Activated CD4-positive, alpha-beta T cell treated with anti-CD3 and anti-CD28 coated beads for 48 hours (primary cell): ENCODE results near the gene C14orf39.
"Not testable (repeated sequence)": the region's sequence is repeated elsewhere in the genome, so short reads cannot be mapped to it uniquely, and the experiment has no call there.

Experiments used
- DNase-seq: peaks from one replicate; pipeline ENCODE4 v3.0.0-alpha.2; 2020

The C14orf39 gene

DNA sequence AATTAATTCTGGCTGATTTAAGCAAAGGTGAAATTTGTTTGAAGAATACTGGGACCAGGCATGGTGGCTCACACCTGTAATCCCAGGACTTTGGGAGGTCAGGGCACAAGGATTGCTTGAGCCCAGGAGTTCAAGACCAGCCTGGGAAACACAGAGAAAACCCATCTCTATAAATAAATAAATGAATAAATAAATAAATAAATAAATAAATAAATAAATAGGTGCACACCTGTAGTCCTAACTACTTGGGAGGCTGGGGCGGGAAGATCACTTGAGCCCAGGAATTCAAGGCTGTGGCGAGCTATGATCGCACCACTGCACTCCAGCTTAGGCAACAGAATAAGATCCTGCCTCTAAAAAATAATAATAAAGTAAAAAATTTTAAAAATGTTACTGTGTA lies 4.4 kb upstream of the C14orf39 start:
- DNase-seq, result no peak

- no peak for DNase-seq
Observed at GRCh38 chr14:60488175-60488574, 2.3 kb upstream of the C14orf39 start.

DNA sequence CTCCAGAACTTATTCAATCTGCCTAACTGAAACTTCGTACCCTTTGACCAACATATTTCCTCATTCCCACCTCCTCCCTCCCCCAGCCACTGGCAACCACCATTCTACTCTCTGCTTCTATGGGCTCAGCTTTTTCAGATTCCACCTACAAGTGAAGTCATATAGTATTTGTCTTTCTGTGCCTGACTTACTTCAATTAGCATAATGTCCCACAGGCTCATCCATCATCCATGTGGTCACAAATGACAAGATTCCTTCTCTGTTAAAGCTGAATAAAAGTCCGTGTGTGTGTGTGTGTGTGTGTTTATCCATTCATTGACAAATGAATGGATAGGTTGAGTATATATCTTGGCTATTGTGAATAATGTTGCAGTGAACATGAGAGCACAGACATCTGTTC lies 1.3 kb upstream of the C14orf39 start:
- no peak for DNase-seq

DNA sequence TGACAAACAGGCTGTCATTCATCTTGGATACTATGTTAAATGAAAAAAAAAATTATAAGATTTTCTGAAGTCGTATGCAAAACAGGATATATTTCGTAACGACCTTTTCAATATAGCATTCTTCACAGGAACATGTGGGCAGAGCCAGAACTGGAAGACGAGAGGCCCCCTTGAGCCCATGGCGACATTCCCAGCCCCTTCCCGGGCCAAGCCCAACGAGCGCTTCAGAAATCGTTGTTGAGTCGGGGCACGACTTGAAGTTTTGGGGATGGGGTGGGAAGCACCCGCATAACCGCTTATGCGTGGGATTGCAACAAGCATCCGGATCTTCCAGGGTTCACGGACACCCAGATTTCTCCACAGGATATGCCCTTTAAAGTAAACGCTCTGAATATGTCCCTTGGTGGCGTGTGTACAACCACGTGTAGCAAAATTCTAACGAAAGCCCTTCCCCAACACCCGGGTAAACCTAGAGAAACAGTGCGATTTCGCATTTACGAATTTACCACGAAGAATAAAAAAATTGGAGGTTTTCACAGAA lies 736 bp downstream of the C14orf39 start:
- DNase-seq, result no peak

DNA sequence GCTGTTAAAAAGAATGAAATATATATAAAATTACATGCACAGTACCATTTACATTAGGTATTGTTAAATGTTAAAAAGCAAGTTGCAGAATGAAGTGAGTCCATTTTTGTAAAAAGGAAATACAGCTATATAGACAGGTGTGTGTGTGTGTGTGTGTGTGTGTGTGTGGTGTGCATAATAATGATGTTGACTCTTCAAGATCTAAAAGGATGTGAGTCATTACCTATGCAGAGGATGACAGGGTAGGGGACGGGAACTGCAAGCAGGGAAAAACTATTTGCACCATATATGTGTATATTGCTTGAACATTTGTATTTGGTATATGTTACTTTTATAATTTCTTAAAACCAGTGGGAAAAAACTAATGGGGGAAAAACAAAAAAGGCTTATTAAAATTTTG lies 3.1 kb downstream of the C14orf39 start:
- no peak for DNase-seq

- not testable (repeated sequence) for DNase-seq
Observed at GRCh38 chr14:60480248-60480647, 5.6 kb downstream of the C14orf39 start.

DNA sequence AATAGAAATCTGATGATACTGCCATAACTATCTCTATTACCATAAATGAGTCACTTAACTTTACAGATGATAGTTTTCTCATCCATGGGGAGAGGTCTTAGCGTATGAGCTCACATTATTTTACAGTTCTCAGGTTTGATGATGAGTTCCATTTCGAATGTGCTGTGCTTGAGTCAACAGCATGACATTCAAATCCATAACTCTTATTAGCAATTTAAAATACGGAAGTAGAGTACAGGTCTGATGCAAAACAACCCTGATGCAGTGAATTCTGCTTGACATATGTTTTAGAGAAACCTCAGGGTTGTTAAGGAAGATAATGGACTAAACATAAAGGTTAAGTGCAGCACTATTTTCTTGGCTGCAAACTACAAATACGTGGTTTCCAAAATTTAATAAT lies 30.0 kb downstream of the C14orf39 start:
- DNase-seq, result no peak

GRCh38 chr14:60430276-60430675 lies 55.6 kb downstream of the C14orf39 start:
- DNase-seq, result no peak

DNA sequence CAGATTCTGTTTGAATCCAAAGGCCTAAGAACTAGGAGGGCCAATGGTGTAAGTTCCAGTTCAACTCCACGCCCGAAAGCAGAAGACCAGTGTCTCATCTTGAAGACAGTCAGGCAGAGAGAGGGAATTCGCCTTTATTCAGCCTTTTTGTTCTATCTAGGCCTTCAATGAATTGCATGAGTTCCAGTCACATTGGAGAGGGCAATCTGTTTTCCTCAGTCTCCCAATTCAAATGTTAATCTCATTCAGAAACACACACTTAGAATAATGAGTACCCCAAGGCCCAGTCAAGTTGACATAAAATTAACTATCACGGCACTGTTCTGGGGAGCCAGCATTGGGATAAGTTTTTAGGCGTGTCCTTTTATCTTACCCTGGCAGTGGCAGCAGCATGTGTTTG lies 65.8 kb downstream of the C14orf39 start:
- DNase-seq, result no peak

DNA sequence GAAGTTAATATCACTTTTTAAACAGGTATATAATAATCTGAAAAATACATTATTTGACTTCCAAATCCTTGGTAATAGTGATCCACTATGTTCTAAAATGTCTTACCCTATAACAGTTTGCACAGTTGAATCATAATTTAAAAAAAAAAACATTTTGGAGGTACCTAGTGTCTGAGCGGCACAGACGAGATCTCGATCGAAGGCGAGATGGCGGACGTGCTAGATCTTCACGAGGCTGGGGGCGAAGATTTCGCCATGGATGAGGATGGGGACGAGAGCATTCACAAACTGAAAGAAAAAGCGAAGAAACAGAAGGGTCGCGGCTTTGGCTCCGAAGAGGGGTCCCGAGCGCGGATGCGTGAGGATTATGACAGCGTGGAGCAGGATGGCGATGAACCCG lies 88.3 kb downstream of the C14orf39 start:
- DNase-seq, result not testable (repeated sequence)

- DNase-seq, result no peak
Observed at GRCh38 chr14:60396718-60397343, 89.0 kb downstream of the C14orf39 start.
